SHP77 (cell line): ENCODE measurements around the gene TRPM3.

Source experiments
- DNase-seq, 2 experiments: peaks; one replicate each; lab custom pipeline; 2025; lab: John Stamatoyannopoulos, UW

Gene TRPM3

DNA sequence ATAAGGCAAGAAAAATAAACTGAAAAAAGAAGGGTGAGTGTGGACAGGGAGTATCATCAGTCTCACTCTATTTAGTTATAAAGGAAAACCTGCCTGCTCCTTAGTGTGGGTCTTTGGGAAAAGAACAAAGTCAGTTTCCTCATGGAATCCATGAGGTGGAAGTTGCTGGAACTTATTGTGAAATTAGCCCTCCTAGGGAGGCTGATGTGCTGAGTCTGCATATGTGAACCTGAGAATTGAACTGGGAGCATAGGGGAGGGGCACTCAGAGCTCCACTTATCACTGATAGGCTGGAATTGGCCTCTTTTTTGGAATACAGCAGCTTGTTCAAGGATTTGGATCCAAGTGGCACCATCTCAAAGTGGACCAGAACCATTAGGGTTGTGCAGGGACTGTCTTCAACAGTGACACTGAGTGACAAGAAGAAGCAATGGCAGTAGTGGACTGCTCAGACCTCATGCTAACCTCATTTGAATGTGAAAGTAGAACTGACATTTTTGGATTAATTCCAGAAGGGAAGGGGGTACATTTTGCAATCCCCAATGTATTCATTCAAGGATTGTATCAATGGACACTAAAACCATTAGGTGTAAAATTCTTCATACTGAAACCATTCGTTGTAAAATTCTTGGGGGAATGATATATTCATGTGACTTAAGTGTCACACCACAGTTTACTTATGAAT lies 603.4 kb downstream of the TRPM3 start:
- DNase-seq, result no peak

GRCh38 chr9:70514273-70514672 lies 607.1 kb downstream of the TRPM3 start:
- no peak for DNase-seq

DNA sequence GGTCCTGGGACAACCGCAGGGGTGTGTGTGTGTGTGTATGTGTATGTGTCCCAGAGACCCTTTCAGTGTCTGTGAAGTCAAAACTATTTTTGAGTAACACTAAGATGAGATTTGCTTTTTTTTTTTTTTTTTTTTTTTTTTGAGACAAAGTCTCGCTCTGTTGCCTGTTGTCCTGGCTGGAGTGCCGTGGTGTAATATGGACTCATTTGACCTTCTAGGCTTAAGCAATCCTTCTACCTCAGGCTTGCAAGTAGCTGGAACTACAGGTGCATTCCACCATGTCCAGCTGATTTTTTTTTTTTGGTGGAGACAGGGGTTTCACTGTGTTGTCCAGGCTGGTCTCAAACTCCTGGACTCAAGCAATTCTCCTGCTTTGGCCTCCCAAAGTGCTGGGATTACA lies 609.6 kb downstream of the TRPM3 start:
- no peak for DNase-seq

DNA sequence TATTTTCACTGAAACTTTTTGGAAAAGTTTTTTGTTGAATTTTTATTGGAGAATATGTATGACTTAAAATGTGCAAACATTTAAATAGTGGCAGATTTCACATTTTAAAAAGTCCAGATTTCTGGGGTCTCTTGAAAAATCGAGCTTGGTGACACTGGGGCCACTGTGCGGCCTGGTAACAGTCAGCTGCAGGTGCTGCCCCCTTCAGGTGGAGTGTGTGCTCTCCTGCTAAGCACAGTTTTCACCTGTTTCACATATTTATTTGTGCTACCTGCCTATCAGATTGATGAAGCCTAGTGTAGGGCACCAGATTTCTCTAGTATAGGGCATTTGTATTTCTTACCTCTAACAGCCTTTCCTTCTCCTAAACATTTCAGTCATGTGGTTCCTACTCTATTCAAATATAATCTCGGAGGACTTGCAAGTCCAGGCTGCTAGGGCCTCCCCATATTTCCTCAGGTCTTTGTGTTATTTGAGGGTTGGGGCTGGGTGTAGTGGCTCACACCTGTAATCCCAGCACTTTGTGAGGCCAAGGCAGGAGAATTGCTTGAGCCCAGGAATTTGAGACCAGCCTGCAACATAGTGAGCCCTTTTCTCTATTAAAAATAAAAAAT lies 611.2 kb downstream of the TRPM3 start:
- peak in 1 of 2 experiments; percentile 8 for DNase-seq

- DNase-seq, result no peak
Measured at GRCh38 chr9:70506159-70506558, 615.3 kb downstream of the TRPM3 start.

GRCh38 chr9:70504834-70505233 lies 616.6 kb downstream of the TRPM3 start:
- no peak for DNase-seq

GRCh38 chr9:70502690-70503089 lies 618.7 kb downstream of the TRPM3 start:
- no peak for DNase-seq

- DNase-seq, result no peak
Measured at GRCh38 chr9:70500793-70501192, 620.6 kb downstream of the TRPM3 start.

DNA sequence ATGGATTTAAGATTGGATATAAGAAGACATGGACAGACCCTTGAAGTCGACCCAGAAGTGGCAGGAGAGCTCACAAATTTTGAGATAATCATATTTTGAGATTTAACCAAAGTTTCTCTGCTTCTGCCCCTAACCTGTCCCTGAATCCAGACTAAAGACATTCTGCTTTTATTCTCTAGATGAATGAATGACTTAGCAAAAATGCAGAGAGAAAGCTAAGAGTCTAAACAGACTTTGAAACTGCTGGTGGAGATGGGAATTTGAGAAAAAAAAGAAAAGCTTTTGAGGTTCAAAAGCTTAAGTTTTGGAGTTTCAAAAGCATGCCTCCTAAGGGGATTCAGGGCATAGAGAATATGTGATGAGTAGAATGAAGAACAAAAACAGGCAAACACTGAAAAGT lies 621.8 kb downstream of the TRPM3 start:
- DNase-seq, result no peak

GRCh38 chr9:70498866-70499265 lies 622.6 kb downstream of the TRPM3 start:
- DNase-seq, result no peak

GRCh38 chr9:70496244-70496643 lies 625.2 kb downstream of the TRPM3 start:
- DNase-seq, result no peak

- no peak for DNase-seq
Measured at GRCh38 chr9:70495514-70495913, 625.9 kb downstream of the TRPM3 start.

DNA sequence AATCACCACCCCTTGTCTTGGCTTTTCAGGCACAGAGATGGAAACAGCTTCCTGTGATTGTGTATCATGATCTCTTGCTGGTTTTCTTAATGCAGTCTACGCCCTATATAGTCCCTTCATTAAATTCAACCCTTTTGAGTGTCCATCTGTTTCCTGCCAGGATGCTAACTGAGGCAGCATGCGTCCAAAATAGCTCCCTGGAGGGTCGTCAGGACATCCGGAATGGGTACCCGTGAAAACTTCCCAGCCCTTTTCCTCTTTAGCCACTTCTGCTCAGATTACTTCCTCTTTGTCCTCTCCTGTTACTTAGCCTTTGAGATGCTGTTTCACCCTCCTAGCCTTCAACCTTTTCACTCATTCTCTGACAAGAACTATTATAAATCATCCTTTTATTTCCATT lies 627.2 kb downstream of the TRPM3 start:
- no peak for DNase-seq

DNA sequence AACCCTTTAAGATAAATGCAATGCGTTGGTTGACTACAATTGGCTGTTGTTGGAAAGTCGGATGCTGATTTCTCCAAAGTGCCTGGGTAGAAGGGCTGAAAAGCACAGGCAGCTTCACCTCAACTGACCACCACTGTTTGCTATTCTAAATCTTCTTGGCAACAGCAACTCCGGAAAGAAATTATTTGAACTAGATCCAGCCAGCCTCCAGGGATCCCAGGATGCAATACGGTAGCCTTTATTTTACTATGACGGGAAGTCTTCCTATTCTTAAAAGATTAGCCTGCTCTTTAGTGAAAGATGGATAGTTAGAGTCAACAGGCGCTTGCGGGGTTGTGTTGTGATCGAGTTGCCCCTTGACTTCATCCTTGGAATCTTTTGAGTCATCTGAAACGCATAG lies 628.4 kb downstream of the TRPM3 start:
- DNase-seq, result no peak

- DNase-seq, result no peak
Measured at GRCh38 chr9:70492319-70492777, 629.1 kb downstream of the TRPM3 start.

- no peak for DNase-seq
Measured at GRCh38 chr9:70491426-70492318, 629.7 kb downstream of the TRPM3 start.

GRCh38 chr9:70490478-70490877 lies 630.9 kb downstream of the TRPM3 start:
- no peak for DNase-seq

DNA sequence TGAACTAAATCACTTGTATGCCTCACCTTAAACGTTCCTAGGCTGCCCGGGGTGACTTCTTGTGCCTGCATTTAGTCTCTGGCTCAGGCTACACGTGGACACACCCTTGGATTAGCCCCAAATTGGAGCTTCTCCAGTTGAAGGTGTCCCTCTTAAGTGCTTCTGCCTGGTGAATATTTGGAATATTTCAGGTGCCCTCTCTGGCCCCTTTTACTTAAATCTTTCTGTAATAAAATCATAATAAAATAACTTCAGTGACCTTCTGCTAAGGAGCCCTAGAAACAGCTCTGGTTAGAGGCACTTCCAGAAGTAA lies 632.7 kb downstream of the TRPM3 start:
- DNase-seq, result no peak

DNA sequence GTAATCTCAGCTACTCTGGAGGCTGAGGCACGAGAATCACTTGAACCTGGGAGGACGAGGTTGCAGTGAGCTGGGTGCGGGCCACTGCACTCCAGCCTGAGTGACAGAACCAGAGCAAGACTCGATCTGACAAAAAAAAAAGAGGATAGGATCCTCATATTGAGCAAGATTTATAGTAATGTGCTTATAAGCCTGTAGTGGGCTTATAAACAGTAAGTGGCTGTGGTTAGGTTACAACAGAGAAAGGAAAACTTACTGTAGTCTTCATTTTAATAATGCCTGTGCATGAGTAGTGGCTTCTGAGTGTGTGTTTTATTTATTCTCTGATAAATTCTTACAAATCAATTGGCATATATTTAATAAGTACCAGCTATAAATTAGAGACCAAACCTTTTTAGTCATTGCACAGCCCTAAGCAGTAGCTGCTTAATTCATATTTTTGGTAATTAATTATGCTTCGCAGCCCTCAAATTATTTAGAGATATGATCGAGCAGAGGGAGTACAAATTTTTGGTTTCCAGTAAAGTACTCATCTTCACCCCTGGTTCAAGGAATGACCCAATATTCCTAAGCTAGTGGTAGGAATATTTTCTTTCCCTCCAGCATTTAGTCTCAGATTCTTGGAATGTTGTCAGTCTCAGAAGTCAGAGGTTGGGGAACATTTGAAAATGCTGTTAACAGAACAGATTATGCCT lies 633.2 kb downstream of the TRPM3 start:
- DNase-seq, result no peak

GRCh38 chr9:70486127-70486526 lies 635.3 kb downstream of the TRPM3 start:
- DNase-seq, result no peak

DNA sequence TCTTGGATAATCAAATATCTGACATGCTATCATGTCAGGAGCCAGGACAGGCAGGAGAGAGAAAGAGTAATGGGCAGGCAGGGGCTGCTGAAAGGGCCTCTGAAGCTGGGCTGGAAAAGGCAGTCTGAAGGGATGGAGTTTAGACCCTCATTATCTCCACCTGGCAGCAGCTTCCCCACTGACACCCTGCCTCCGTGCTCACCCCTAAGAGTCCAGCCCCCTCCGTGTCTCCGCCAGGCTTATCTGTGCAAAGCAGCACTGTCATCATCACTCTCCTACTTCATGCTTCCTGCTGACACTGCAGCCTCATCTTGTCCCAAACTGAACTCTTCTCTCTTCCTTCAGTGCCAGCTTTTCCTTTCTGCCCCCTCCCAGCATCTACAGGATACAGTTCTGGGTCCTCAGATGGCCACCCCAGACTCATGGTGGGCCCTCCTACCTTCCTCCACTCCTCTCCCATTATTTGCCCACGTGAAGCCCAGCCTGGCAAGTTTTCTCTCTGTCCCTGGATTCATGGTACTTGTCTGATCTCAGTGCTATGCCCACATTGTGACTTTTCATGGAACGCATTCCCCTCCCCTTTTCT lies 636.1 kb downstream of the TRPM3 start:
- DNase-seq, result no peak
